Endothelial cell of umbilical vein (primary cell): ENCODE measurements around the gene BRINP2. TPM values are rescaled to one million over a fixed set of nuclear protein-coding genes. Genes with fewer than 3 reads are reported as not detected.
"Not testable (repeated sequence)": the region's sequence is repeated elsewhere in the genome, so short reads cannot be mapped to it uniquely, and the experiment has no call there.

Experiments used
- BruUV-seq: library from RNA; stranded (reverse); fragments of 400-500 nt; replicated peaks from 2 replicates; lab custom pipeline; 2021; lab: Mats Ljungman, UMichigan
- CTCF ChIA-PET: fragments of 300-600, 350-600 bp; sonication (Branson Sonifier 250); formaldehyde crosslinking; loops from one replicate; lab custom pipeline; 2021; ENCODE audit warnings: antibody characterized with exemption, inconsistent platforms; lab: Charles Lee
- POLR2A ChIA-PET: fragments of 300-600, 350-600 bp; sonication (Branson Sonifier 250); formaldehyde crosslinking; loops from one replicate; lab custom pipeline; 2021; ENCODE audit warnings: antibody characterized with exemption, inconsistent platforms; lab: Charles Lee
- DNase-seq: peaks from one replicate; pipeline ENCODE4 v3.0.0-alpha.2; 2011; ENCODE audit warnings: low read depth, low spot score
- FAIRE-seq: peaks from 2 replicates; lab custom pipeline; 2011; peaks lifted over from hg19 to GRCh38; lab: Jason Lieb, UNC
- H2AFZ ChIP-seq: 2 replicates; pipeline ENCODE4 v1.6.0; 2012; ENCODE audit warnings: low read depth, low read length, control low read depth, inconsistent platforms
- H3K27ac ChIP-seq: 2 replicates; pipeline ENCODE4 v1.5.1; 2011; ENCODE audit warnings: low read depth, mild to moderate bottlenecking, control low read depth, low read length, moderate library complexity; ENCODE audit not compliant: insufficient read depth
- H3K27me3 ChIP-seq, 2 experiments: 2 replicates each; pipeline versions ENCODE4 v1.6.0 to v1.6.1; 2011; ENCODE audit warnings: low read length in 2 of 2, mixed read lengths in 1 of 2; ENCODE audit not compliant: control insufficient read depth in 2 of 2, insufficient read depth in 2 of 2
- H3K36me3 ChIP-seq, 2 experiments: 2 replicates in 1 of 2; 3 replicates in 1 of 2; pipeline ENCODE4 v1.5.1; 2011; ENCODE audit warnings: low read length in 2 of 2, mild to moderate bottlenecking in 1 of 2, moderate library complexity in 1 of 2; ENCODE audit not compliant: control insufficient read depth in 2 of 2, insufficient read depth in 2 of 2; ENCODE audit errors: extremely low read depth in 1 of 2
- H3K4me1 ChIP-seq: 3 replicates; pipeline ENCODE4 v1.5.1; 2011; ENCODE audit warnings: mild to moderate bottlenecking, low read length; ENCODE audit not compliant: control insufficient read depth, insufficient read depth; ENCODE audit errors: extremely low read depth
- H3K4me2 ChIP-seq: 2 replicates; pipeline ENCODE4 v1.6.1; 2011; ENCODE audit warnings: low read length, control low read depth, mixed read lengths; ENCODE audit not compliant: insufficient read depth
- H3K4me3 ChIP-seq, 3 experiments: fragments of 200-600 bp in 1 of 3; sonication (generic), shearing (Covaris generic) in 1 of 3; replicated peaks in 1 of 3; 2 replicates each; pipeline ENCODE4 v1.5.1; 2011 to 2016; ENCODE audit warnings: control low read depth in 3 of 3, low read length in 3 of 3, mild to moderate bottlenecking in 2 of 3, inconsistent platforms in 1 of 3, low read depth in 1 of 3, moderate library complexity in 1 of 3; ENCODE audit not compliant: insufficient read depth in 1 of 3
- H3K79me2 ChIP-seq: 2 replicates; pipeline ENCODE4 v1.6.0; 2012; ENCODE audit warnings: low read length, inconsistent platforms; ENCODE audit not compliant: control insufficient read depth, insufficient read depth
- H3K9ac ChIP-seq: replicated peaks from 2 replicates; pipeline ENCODE3; 2011; ENCODE audit warnings: low read length, control low read depth; ENCODE audit not compliant: insufficient read depth; ENCODE audit errors: extremely low read depth
- H3K9me1 ChIP-seq: replicated peaks from 3 replicates; pipeline ENCODE4 v1.6.0; 2011; ENCODE audit warnings: mild to moderate bottlenecking, low read length; ENCODE audit not compliant: control insufficient read depth, insufficient read depth; ENCODE audit errors: extremely low read depth
- H3K9me3 ChIP-seq: replicated peaks from 2 replicates; pipeline ENCODE4 v1.5.1; 2012; ENCODE audit warnings: low read length, inconsistent platforms; ENCODE audit not compliant: control insufficient read depth, insufficient read depth
- H4K20me1 ChIP-seq: replicated peaks from 2 replicates; pipeline ENCODE3; 2011; ENCODE audit warnings: mild to moderate bottlenecking, low read length; ENCODE audit not compliant: control insufficient read depth, insufficient read depth; ENCODE audit errors: extremely low read depth
- EZH2 ChIP-seq: IDR thresholded peaks from 2 replicates; pipeline ENCODE4 v1.6.1; 2012; ENCODE audit warnings: borderline replicate concordance, low read depth, mild to moderate bottlenecking, moderate library complexity, low read length, inconsistent platforms; ENCODE audit not compliant: severe bottlenecking
- MAX ChIP-seq: IDR thresholded peaks from 2 replicates; pipeline ENCODE4 v1.6.1; 2011; ENCODE audit not compliant: insufficient read depth, insufficient read length
- MYC ChIP-seq: IDR thresholded peaks from one replicate; pipeline ENCODE4 v1.6.1; 2011; ENCODE audit warnings: mild to moderate bottlenecking, low read depth, low read length
- POLR2A ChIP-seq: IDR thresholded peaks from 2 replicates; pipeline ENCODE4 v1.6.1; 2012; ENCODE audit warnings: low read depth, mild to moderate bottlenecking, control low read depth, low read length
- dilution Hi-C: fragments of 300-500 bp; cut with MboI; formaldehyde crosslinking; loops from one replicate; pipeline ENCODE4 v1.15.0; 2019; ENCODE audit warnings: low sequenced_read_pairs; ENCODE audit not compliant: extremely low pct_ligation_motif_present
- intact Hi-C: fragments of 100-400 bp; cut with micrococcal nuclease; formaldehyde crosslinking; loops from one replicate; pipeline ENCODE4 v1.10.0; 2022
- polyA plus RNA-seq, 4 experiments: library from polyadenylated mRNA; depleted of rRNA in 3 of 4; stranded (reverse) in 3 of 4; unstranded in 1 of 4; fragments of >200 nt; gene quantifications; 2 replicates each; pipeline versions ENCODE4 v1.2.1 to v1.2.3, GENCODE V29; 2011 to 2012; ENCODE audit warnings: missing spikeins in 1 of 4
- total RNA-seq: library from RNA; stranded (reverse); gene quantifications from 2 replicates; pipeline ENCODE4 v1.2.3, GENCODE V29; 2021

BRINP2 gene
- total and polyA plus RNA-seq, 2 donors (not counting 3 experiments of a cell fraction or from before 2014, with no cell fraction given): not detected

GRCh38 chr1:177315761-177316160 is 145.0 kb downstream of the BRINP2 start:
- Histone ChIP-seq H3K27ac (no peak overlapping the region), H3K9ac (no peak overlapping the region), H3K79me2 (no peaks in the 10 kb centered on the region), H3K4me3 (no peak overlapping the region), H2AFZ (no peak overlapping the region), H3K9me1 (no peaks in the 10 kb centered on the region), H3K4me1 (no peaks in the 10 kb centered on the region), H3K27me3 (no peaks in the 10 kb centered on the region), H3K36me3 (no peaks in the 10 kb centered on the region), H4K20me1 (no peaks in the 10 kb centered on the region), H3K9me3 (no peaks in the 10 kb centered on the region), H3K4me2 (no peak overlapping the region)
- FAIRE-seq: no peak
- CTCF ChIA-PET: no interaction called here
- intact Hi-C loops: no loop called here
- POLR2A ChIA-PET: no interaction called here
- BruUV-seq: no TSS peak
- TF ChIP-seq EZH2 (no peak), POLR2A (no peak), MAX (no peak), MYC (no peak)
- no peak for DNase-seq
- dilution Hi-C loops: no loop called here

GRCh38 chr1:177321434-177321833 is 150.7 kb downstream of the BRINP2 start:
- dilution Hi-C loops, H4K20me1 ChIP-seq, intact Hi-C loops, CTCF ChIA-PET, BruUV-seq, POLR2A ChIA-PET, H3K36me3 ChIP-seq, DNase-seq, H3K27me3 ChIP-seq, H3K9me3 ChIP-seq, FAIRE-seq, H3K27ac ChIP-seq, H3K79me2 ChIP-seq, H2AFZ ChIP-seq, H3K4me3 ChIP-seq, H3K4me2 ChIP-seq, H3K9me1 ChIP-seq, H3K9ac ChIP-seq, H3K4me1 ChIP-seq: not testable (repeated sequence)
